GM12872 (cell line): Measurements from ENCODE around the gene SLAMF9.

Experiments used
- CTCF ChIP-seq: IDR thresholded peaks from 3 replicates; pipeline ENCODE4 v1.5.1; 2011; ENCODE audit warnings: low read depth, mild to moderate bottlenecking, low read length, moderate library complexity; ENCODE audit not compliant: insufficient read depth

SLAMF9 gene

GRCh38 chr1:159911326-159912070 lies 42.5 kb downstream of the SLAMF9 start:
- no peak for TF ChIP-seq CTCF

- TF ChIP-seq CTCF: no peak
These were observed 45.8 kb downstream of the SLAMF9 start for GRCh38 chr1:159908031-159908940.

- no peak for TF ChIP-seq CTCF
These were observed 47.1 kb downstream of the SLAMF9 start for GRCh38 chr1:159906960-159907359.

- no peak for TF ChIP-seq CTCF
These were observed 51.5 kb downstream of the SLAMF9 start for GRCh38 chr1:159902541-159902940.
